GM21529 (cell line): ENCODE measurements around the gene PCAT7.
"Not testable (repeated sequence)": the region's sequence is repeated elsewhere in the genome, so short reads cannot be mapped to it uniquely, and the experiment has no call there.

Experiments used
- ATAC-seq: cut with Tn5 transposase; IDR thresholded peaks from one replicate; pipeline ENCODE4 v1.9.1; 2021; ENCODE audit not compliant: unreplicated experiment

The PCAT7 gene

GRCh38 chr9:94560237-94560636, 5.4 kb downstream of the PCAT7 start:
- ATAC-seq = no peak

- ATAC-seq = no peak
Measured at GRCh38 chr9:94563548-94563947, 8.7 kb downstream of the PCAT7 start.

GRCh38 chr9:94564279-94564678, 9.4 kb downstream of the PCAT7 start:
- not testable (repeated sequence) for ATAC-seq

GRCh38 chr9:94566550-94566949, 11.7 kb downstream of the PCAT7 start:
- no peak for ATAC-seq

GRCh38 chr9:94567271-94567670, 12.4 kb downstream of the PCAT7 start:
- no peak for ATAC-seq

- ATAC-seq = no peak
Measured at GRCh38 chr9:94568250-94568889, 13.5 kb downstream of the PCAT7 start.

- no peak for ATAC-seq
Measured at GRCh38 chr9:94568972-94569712, 14.3 kb downstream of the PCAT7 start.

- ATAC-seq = no peak
Measured at GRCh38 chr9:94576131-94576530, 21.2 kb downstream of the PCAT7 start.

- no peak for ATAC-seq
Measured at GRCh38 chr9:94577036-94577435, 22.2 kb downstream of the PCAT7 start.

GRCh38 chr9:94577571-94577970, 22.7 kb downstream of the PCAT7 start:
- ATAC-seq = no peak

- ATAC-seq = no peak
Measured at GRCh38 chr9:94581728-94582127, 26.8 kb downstream of the PCAT7 start.

- ATAC-seq = no peak
Measured at GRCh38 chr9:94584555-94584954, 29.7 kb downstream of the PCAT7 start.

GRCh38 chr9:94586316-94586715, 31.4 kb downstream of the PCAT7 start:
- ATAC-seq = no peak

- ATAC-seq = no peak
Measured at GRCh38 chr9:94586814-94587213, 31.9 kb downstream of the PCAT7 start.

- no peak for ATAC-seq
Measured at GRCh38 chr9:94588681-94589080, 33.8 kb downstream of the PCAT7 start.

- not testable (repeated sequence) for ATAC-seq
Measured at GRCh38 chr9:94591046-94591545, 36.2 kb downstream of the PCAT7 start.

- ATAC-seq = no peak
Measured at GRCh38 chr9:94591876-94592275, 37.0 kb downstream of the PCAT7 start.

- not testable (repeated sequence) for ATAC-seq
Measured at GRCh38 chr9:94592683-94593082, 37.8 kb downstream of the PCAT7 start.

GRCh38 chr9:94593459-94594345, 38.8 kb downstream of the PCAT7 start, which contains the start of gene FBP2:
Gene FBP2, minus strand, starts transcription at chr9:94593824. Its CDS starts 98 bp downstream, at chr9:94593726.
- ATAC-seq = no peak

GRCh38 chr9:94599102-94599501, 44.2 kb downstream of the PCAT7 start:
- ATAC-seq = no peak

- no peak for ATAC-seq
Measured at GRCh38 chr9:94600258-94600657, 45.4 kb downstream of the PCAT7 start.
